ENCODE measurements around the gene UTP20. TPM values are rescaled to one million over a fixed set of nuclear protein-coding genes. Genes with fewer than 3 reads are reported as not detected.

The UTP20 gene
- total and polyA plus RNA-seq, 2 donors (not counting 1 experiment from before 2014, with no cell fraction given), result 3.0 to 19.7 TPM

DNA sequence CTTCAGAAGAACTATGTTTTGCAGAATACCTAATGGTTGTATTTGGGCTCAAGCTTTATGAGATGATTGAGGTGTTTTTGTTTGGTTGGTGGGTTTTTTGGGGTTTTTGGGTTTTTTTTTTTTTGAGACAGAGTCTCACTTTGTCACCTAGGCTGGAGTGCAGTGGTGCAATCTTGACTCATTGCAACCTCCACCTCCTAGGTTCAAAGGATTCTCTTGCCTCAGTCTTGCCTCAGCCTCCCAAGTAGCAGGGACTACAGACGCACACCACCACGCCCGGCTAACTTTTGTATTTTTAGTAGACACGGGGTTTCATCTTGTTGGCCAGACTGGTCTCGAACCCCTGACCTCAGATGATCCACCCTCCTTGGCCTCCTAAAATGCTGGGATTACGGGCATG, 88.1 kb downstream of the UTP20 start:
- no peak overlapping the region for H3K9ac ChIP-seq (ENCODE audit: low read length)
- Mint-ChIP-seq H3K27me3 (no peaks in the 10 kb centered on the region), H3K4me1 (no peaks in the 10 kb centered on the region), H3K27ac (no peak overlapping the region), H3K4me3 (no peak overlapping the region), H3K9me3 (ENCODE audit: insufficient read depth) (no peaks in the 10 kb centered on the region)
- H3K4me2 ChIP-seq (replicated peaks; ENCODE audit: low read depth, low read length, poor library complexity, severe bottlenecking), result no peak overlapping the region
- ATAC-seq (ENCODE audit: low read depth) (no peak), DNase-seq (no peak)
- H3K27ac ChIP-seq (ENCODE audit: low read length in 2 of 2), result no peak overlapping the region
- no peaks in the 10 kb centered on the region for H3K4me1 ChIP-seq (ENCODE audit: control insufficient read depth in 2 of 2, insufficient read depth in 2 of 2, low read length in 2 of 2)
- ChIA-PET POLR2A (no interaction called here), CTCF (no interaction called here)
- no peak overlapping the region for H3K4me3 ChIP-seq (ENCODE audit: control extremely low read depth in 1 of 5, extremely low read depth in 1 of 5, insufficient read depth in 1 of 5, low read depth in 2 of 5, low read length in 4 of 5)
- H3K36me3 ChIP-seq (replicated peaks in 1 of 2; ENCODE audit: control extremely low read depth in 1 of 2, control insufficient read depth in 1 of 2, extremely low read depth in 1 of 2, insufficient read depth in 2 of 2, low read length in 1 of 2), result peaks cover 20 to 76% of the 10 kb centered on the region in 2 experiments
- H3K27me3 ChIP-seq (replicated peaks in 1 of 4; ENCODE audit: control extremely low read depth in 1 of 4, control insufficient read depth in 3 of 4, insufficient read depth in 4 of 4, low read length in 3 of 4), result no peaks in the 10 kb centered on the region
- WGBS (ENCODE audit: insufficient coverage), result 96% methylated on average over 4 of the region's 6 CpGs
- H2AFZ ChIP-seq (ENCODE audit: insufficient read depth, low read depth, low read length, poor library complexity, severe bottlenecking), result no peak overlapping the region
- no peaks in the 10 kb centered on the region for H4K20me1 ChIP-seq (ENCODE audit: control insufficient read depth, insufficient read depth, low read length, poor library complexity, severe bottlenecking)
- no peaks in the 10 kb centered on the region for H3K9me3 ChIP-seq (ENCODE audit: control extremely low read depth in 1 of 3, control insufficient read depth in 2 of 3, insufficient read depth in 1 of 3, low read length in 2 of 3)
- intact Hi-C loops (cut with micrococcal nuclease), result no loop called here
- H3K79me2 ChIP-seq (ENCODE audit: control insufficient read depth, insufficient read depth, low read length), result no peaks in the 10 kb centered on the region
- TF ChIP-seq, protein P1, sequence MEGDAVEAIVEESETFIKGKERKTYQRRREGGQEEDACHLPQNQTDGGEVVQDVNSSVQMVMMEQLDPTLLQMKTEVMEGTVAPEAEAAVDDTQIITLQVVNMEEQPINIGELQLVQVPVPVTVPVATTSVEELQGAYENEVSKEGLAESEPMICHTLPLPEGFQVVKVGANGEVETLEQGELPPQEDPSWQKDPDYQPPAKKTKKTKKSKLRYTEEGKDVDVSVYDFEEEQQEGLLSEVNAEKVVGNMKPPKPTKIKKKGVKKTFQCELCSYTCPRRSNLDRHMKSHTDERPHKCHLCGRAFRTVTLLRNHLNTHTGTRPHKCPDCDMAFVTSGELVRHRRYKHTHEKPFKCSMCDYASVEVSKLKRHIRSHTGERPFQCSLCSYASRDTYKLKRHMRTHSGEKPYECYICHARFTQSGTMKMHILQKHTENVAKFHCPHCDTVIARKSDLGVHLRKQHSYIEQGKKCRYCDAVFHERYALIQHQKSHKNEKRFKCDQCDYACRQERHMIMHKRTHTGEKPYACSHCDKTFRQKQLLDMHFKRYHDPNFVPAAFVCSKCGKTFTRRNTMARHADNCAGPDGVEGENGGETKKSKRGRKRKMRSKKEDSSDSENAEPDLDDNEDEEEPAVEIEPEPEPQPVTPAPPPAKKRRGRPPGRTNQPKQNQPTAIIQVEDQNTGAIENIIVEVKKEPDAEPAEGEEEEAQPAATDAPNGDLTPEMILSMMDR (IDR thresholded peaks at IDR 0.05), result no peak
- TF ChIP-seq EZH2 (IDR thresholded peaks at IDR 0.05; ENCODE audit: borderline replicate concordance, insufficient read depth, low read depth, low read length, poor library complexity, severe bottlenecking), result no peak

DNA sequence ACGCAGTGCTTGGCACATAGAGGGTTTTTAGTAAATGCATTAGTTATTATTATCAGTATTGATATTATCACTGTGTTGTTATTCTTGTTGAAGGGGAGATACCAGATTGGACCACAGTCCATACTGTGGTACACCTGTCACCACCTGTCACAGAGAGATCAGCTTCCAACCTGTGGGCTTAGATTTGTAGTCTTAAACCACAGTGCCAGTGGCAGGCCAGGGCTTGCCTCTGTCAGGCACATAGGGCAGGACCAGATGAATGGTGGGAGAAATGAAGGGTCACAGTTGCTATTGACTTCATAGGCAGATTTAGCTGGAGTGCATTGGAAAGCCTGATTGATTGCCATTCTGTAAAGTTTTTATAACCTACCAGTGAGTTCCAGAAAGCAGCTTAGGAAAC, 92.5 kb downstream of the UTP20 start:
- Histone ChIP-seq H4K20me1 (ENCODE audit: control insufficient read depth, insufficient read depth, low read length, poor library complexity, severe bottlenecking) (no peaks in the 10 kb centered on the region), H3K9ac (ENCODE audit: low read length) (no peak overlapping the region), H3K36me3 (replicated peaks in 1 of 2; ENCODE audit: control extremely low read depth in 1 of 2, control insufficient read depth in 1 of 2, extremely low read depth in 1 of 2, insufficient read depth in 2 of 2, low read length in 1 of 2) (peaks cover 16 to 68% of the 10 kb centered on the region in 2 experiments), H3K4me2 (replicated peaks; ENCODE audit: low read depth, low read length, poor library complexity, severe bottlenecking) (no peak overlapping the region), H3K79me2 (ENCODE audit: control insufficient read depth, insufficient read depth, low read length) (no peaks in the 10 kb centered on the region), H3K9me3 (ENCODE audit: control extremely low read depth in 1 of 3, control insufficient read depth in 2 of 3, insufficient read depth in 1 of 3, low read length in 2 of 3) (no peaks in the 10 kb centered on the region), H3K4me1 (ENCODE audit: control insufficient read depth in 2 of 2, insufficient read depth in 2 of 2, low read length in 2 of 2) (no peaks in the 10 kb centered on the region), H3K4me3 (ENCODE audit: control extremely low read depth in 1 of 5, extremely low read depth in 1 of 5, insufficient read depth in 1 of 5, low read depth in 2 of 5, low read length in 4 of 5) (no peak overlapping the region), H3K27me3 (replicated peaks in 1 of 4; ENCODE audit: control extremely low read depth in 1 of 4, control insufficient read depth in 3 of 4, insufficient read depth in 4 of 4, low read length in 3 of 4) (no peaks in the 10 kb centered on the region), H3K27ac (ENCODE audit: low read length in 2 of 2) (no peak overlapping the region), H2AFZ (ENCODE audit: insufficient read depth, low read depth, low read length, poor library complexity, severe bottlenecking) (no peak overlapping the region)
- Mint-ChIP-seq H3K4me1 (no peaks in the 10 kb centered on the region), H3K27ac (no peak overlapping the region), H3K9me3 (ENCODE audit: insufficient read depth) (no peaks in the 10 kb centered on the region), H3K27me3 (no peaks in the 10 kb centered on the region), H3K4me3 (no peak overlapping the region)
- CTCF ChIA-PET, result no interaction called here
- intact Hi-C loops (cut with micrococcal nuclease), result no loop called here
- TF ChIP-seq, protein P1 (IDR thresholded peaks at IDR 0.05), result no peak
- no peak for TF ChIP-seq EZH2 (IDR thresholded peaks at IDR 0.05; ENCODE audit: borderline replicate concordance, insufficient read depth, low read depth, low read length, poor library complexity, severe bottlenecking)
- POLR2A ChIA-PET, result no interaction called here
- no CpG with 5 or more reads among the region's 1 CpG for WGBS (ENCODE audit: insufficient coverage)
- DNase-seq, result no peak
- no peak for ATAC-seq (ENCODE audit: low read depth)
